Caco-2 (cell line): ENCODE data around the gene ASTN2. TPM values are rescaled to one million over a fixed set of nuclear protein-coding genes. Genes with fewer than 3 reads are reported as not detected.

ENCODE experiments used
- BruUV-seq: library from RNA; stranded (reverse); fragments of 400-500 nt; replicated peaks from 2 replicates; lab custom pipeline; 2021; lab: Mats Ljungman, UMichigan
- CTCF ChIA-PET: fragments of 300-600 bp; sonication (Branson Sonifier 250); formaldehyde crosslinking; loops from one replicate; lab custom pipeline; 2022; ENCODE audit warnings: antibody characterized with exemption; lab: Charles Lee
- POLR2A ChIA-PET: fragments of 300-600 bp; sonication (Branson Sonifier 250); formaldehyde crosslinking; loops from one replicate; lab custom pipeline; 2022; ENCODE audit warnings: antibody characterized with exemption; lab: Charles Lee
- DNase-seq, 2 experiments: peaks; one replicate each; pipeline versions ENCODE4 v3.0.0 to v3.0.0-alpha.2; 2020 to 2022
- H3K27me3 ChIP-seq: replicated peaks from 2 replicates; pipeline ENCODE4 v1.6.0; 2011; ENCODE audit warnings: low read length; ENCODE audit not compliant: control insufficient read depth, insufficient read depth
- H3K36me3 ChIP-seq: 2 replicates; pipeline ENCODE4 v1.5.1; 2011; ENCODE audit warnings: low read length; ENCODE audit not compliant: control insufficient read depth, insufficient read depth
- H3K4me1 ChIP-seq: fragments of 250-450 bp; sonication (Bioruptor Pico); 2 replicates; pipeline ENCODE4 v1.5.1; 2020; ENCODE audit warnings: mild to moderate bottlenecking
- H3K4me3 ChIP-seq: 2 replicates; pipeline ENCODE4 v1.5.1; 2011; ENCODE audit warnings: low read depth, mild to moderate bottlenecking, control low read depth, low read length
- H3K9me3 ChIP-seq: fragments of 250-450 bp; sonication (Bioruptor Pico); 2 replicates; pipeline ENCODE4 v1.5.1; 2020; ENCODE audit warnings: mild to moderate bottlenecking, moderate library complexity
- H3K27ac Mint-ChIP-seq: one replicate; pipeline ENCODE4 v1.8.0; 2022; ENCODE audit warnings: mixed read lengths; ENCODE audit not compliant: unreplicated experiment
- H3K27me3 Mint-ChIP-seq: one replicate; pipeline ENCODE4 v1.8.0; 2022; ENCODE audit warnings: mixed read lengths; ENCODE audit not compliant: insufficient read depth, unreplicated experiment
- H3K36me3 Mint-ChIP-seq: one replicate; pipeline ENCODE4 v1.8.0; 2022; ENCODE audit warnings: mild to moderate bottlenecking, mixed read lengths; ENCODE audit not compliant: insufficient read depth, unreplicated experiment
- H3K4me1 Mint-ChIP-seq: one replicate; pipeline ENCODE4 v1.8.0; 2022; ENCODE audit warnings: low read depth, mixed read lengths; ENCODE audit not compliant: unreplicated experiment
- H3K4me3 Mint-ChIP-seq: one replicate; pipeline ENCODE4 v1.8.0; 2022; ENCODE audit warnings: mild to moderate bottlenecking, moderate library complexity, mixed read lengths; ENCODE audit not compliant: unreplicated experiment
- H3K9me3 Mint-ChIP-seq: one replicate; pipeline ENCODE4 v1.8.0; 2022; ENCODE audit warnings: mixed read lengths; ENCODE audit not compliant: unreplicated experiment
- intact Hi-C: fragments of 100-400 bp; cut with micrococcal nuclease; formaldehyde crosslinking; loops from one replicate; pipeline ENCODE4 v1.10.0; 2022; ENCODE audit not compliant: unreplicated experiment
- total RNA-seq: library from RNA; stranded (reverse); gene quantifications from 2 replicates; pipeline ENCODE4 v1.2.3, GENCODE V29; 2022
- TF ChIP-seq, protein P1 (sequence below), 2 experiments: fragments of 200-600 bp in 1 of 2; IDR thresholded peaks; 1 replicate in 1 of 2; 2 replicates in 1 of 2; pipeline versions ENCODE4 v1.5.1 to v1.8.0; 2011 to 2022; ENCODE audit warnings: antibody characterized with exemption in 1 of 2, control low read depth in 1 of 2, inconsistent platforms in 1 of 2, low read depth in 1 of 2, low read length in 1 of 2, mild to moderate bottlenecking in 1 of 2, moderate library complexity in 1 of 2; ENCODE audit not compliant: insufficient read depth in 1 of 2, severe bottlenecking in 1 of 2, unreplicated experiment in 1 of 2

The ASTN2 gene
- total RNA-seq, 1 experiment from 2014 or later = 12.7 TPM

GRCh38 chr9:116654059-116654355 lies 760.9 kb downstream of the ASTN2 start:
- Histone ChIP-seq H3K4me1 (peaks cover 10% of the 10 kb centered on the region; the same call in 1 of the 2 replicates), H3K36me3 (no peaks in the 10 kb centered on the region), H3K9me3 (no peaks in the 10 kb centered on the region), H3K27me3 (no peaks in the 10 kb centered on the region), H3K4me3 (no peak overlapping the region)
- intact Hi-C loops = no loop called here
- H3K4me3 Mint-ChIP-seq = no peak overlapping the region
- H3K4me1 Mint-ChIP-seq = no peaks in the 10 kb centered on the region
- no peak for DNase-seq
- ChIA-PET CTCF (no interaction called here), POLR2A (no interaction called here)
- no peak overlapping the region for H3K27ac Mint-ChIP-seq
- no TSS peak for BruUV-seq
- TF ChIP-seq, protein P1, sequence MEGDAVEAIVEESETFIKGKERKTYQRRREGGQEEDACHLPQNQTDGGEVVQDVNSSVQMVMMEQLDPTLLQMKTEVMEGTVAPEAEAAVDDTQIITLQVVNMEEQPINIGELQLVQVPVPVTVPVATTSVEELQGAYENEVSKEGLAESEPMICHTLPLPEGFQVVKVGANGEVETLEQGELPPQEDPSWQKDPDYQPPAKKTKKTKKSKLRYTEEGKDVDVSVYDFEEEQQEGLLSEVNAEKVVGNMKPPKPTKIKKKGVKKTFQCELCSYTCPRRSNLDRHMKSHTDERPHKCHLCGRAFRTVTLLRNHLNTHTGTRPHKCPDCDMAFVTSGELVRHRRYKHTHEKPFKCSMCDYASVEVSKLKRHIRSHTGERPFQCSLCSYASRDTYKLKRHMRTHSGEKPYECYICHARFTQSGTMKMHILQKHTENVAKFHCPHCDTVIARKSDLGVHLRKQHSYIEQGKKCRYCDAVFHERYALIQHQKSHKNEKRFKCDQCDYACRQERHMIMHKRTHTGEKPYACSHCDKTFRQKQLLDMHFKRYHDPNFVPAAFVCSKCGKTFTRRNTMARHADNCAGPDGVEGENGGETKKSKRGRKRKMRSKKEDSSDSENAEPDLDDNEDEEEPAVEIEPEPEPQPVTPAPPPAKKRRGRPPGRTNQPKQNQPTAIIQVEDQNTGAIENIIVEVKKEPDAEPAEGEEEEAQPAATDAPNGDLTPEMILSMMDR (IDR thresholded peaks at IDR 0.05; ENCODE audit: insufficient read depth in 1 of 2, low read depth in 1 of 2, low read length in 1 of 2, severe bottlenecking in 1 of 2, unreplicated experiment in 1 of 2) = no peak
- no peaks in the 10 kb centered on the region for H3K27me3 Mint-ChIP-seq
- H3K9me3 Mint-ChIP-seq = no peaks in the 10 kb centered on the region
- H3K36me3 Mint-ChIP-seq = no peaks in the 10 kb centered on the region

- H3K27me3 Mint-ChIP-seq = no peaks in the 10 kb centered on the region
- H3K27ac Mint-ChIP-seq = no peak overlapping the region
- no peaks in the 10 kb centered on the region for H3K27me3 ChIP-seq
- TF ChIP-seq, protein P1 (IDR thresholded peaks at IDR 0.05; ENCODE audit: insufficient read depth in 1 of 2, low read depth in 1 of 2, low read length in 1 of 2, severe bottlenecking in 1 of 2, unreplicated experiment in 1 of 2) = no peak
- H3K9me3 ChIP-seq = no peaks in the 10 kb centered on the region
- no peaks in the 10 kb centered on the region for H3K36me3 Mint-ChIP-seq
- H3K4me1 Mint-ChIP-seq = no peaks in the 10 kb centered on the region
- intact Hi-C loops = no loop called here
- H3K9me3 Mint-ChIP-seq = no peaks in the 10 kb centered on the region
- H3K4me3 Mint-ChIP-seq = no peak overlapping the region
- no TSS peak for BruUV-seq
- peaks cover 10% of the 10 kb centered on the region; the same call in 1 of the 2 replicates for H3K4me1 ChIP-seq
- CTCF ChIA-PET = no interaction called here
- DNase-seq = no peak
- POLR2A ChIA-PET = no interaction called here
- no peak overlapping the region for H3K4me3 ChIP-seq
- H3K36me3 ChIP-seq = no peaks in the 10 kb centered on the region
Measured at GRCh38 chr9:116653348-116654058, 761.4 kb downstream of the ASTN2 start.

DNA sequence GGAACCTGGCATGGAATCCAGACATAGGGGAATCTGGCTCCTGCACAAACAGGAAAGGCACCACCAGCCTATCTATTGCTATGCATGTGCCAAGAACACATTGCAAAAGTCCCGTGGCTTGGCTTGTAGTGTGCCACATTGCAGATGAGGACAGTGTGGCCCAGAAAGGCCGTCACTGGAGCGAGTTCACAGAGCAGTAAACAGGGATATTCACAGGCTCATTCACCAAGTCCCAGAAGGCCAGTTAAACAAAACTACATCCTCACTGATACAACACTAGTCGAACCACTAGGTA lies 767.4 kb downstream of the ASTN2 start:
- no peaks in the 10 kb centered on the region for H3K9me3 Mint-ChIP-seq
- H3K4me3 ChIP-seq = no peak overlapping the region
- ChIA-PET POLR2A (no interaction called here), CTCF (interaction anchor here (0.6 to 2.8 kb wide), 3 partner anchors 58 to 76 kb away, joined by 3 to 14 read pairs (median 5); no protein-coding TSS in a partner anchor)
- no TSS peak for BruUV-seq
- no peaks in the 10 kb centered on the region for H3K27me3 ChIP-seq
- H3K36me3 Mint-ChIP-seq = no peaks in the 10 kb centered on the region
- intact Hi-C loops = loop anchor here (1.0 to 10.0 kb wide), 7 partner anchors 58 to 765 kb away; no protein-coding TSS in a partner anchor
- H3K9me3 ChIP-seq = no peaks in the 10 kb centered on the region
- no peak overlapping the region for H3K27ac Mint-ChIP-seq
- TF ChIP-seq, protein P1 (IDR thresholded peaks at IDR 0.05; ENCODE audit: insufficient read depth in 1 of 2, low read depth in 1 of 2, low read length in 1 of 2, severe bottlenecking in 1 of 2, unreplicated experiment in 1 of 2) = no peak
- H3K27me3 Mint-ChIP-seq = no peaks in the 10 kb centered on the region
- H3K36me3 ChIP-seq = no peaks in the 10 kb centered on the region
- H3K4me1 Mint-ChIP-seq = peaks cover 6% of the 10 kb centered on the region
- H3K4me3 Mint-ChIP-seq = no peak overlapping the region
- DNase-seq = no peak
- H3K4me1 ChIP-seq = peaks cover 5% of the 10 kb centered on the region; the same call in 1 of the 2 replicates
